CD14-positive monocyte (primary cell): Measurements from ENCODE around the gene POU2AF1. TPM values are rescaled to one million over a fixed set of nuclear protein-coding genes. Genes with fewer than 3 reads are reported as not detected.

Experiments used
- DNase-seq, 3 donors: peaks; one replicate each; pipeline ENCODE4 v3.0.0-alpha.2; 2011 to 2022
- H2AFZ ChIP-seq: 2 replicates; pipeline ENCODE4 v1.6.0; 2012; ENCODE audit warnings: mild to moderate bottlenecking, low read depth, low read length, inconsistent platforms; ENCODE audit not compliant: insufficient read depth, poor library complexity, severe bottlenecking
- H3K27ac ChIP-seq, 2 donors: 1 replicate in 1 of 2; 2 replicates in 1 of 2; pipeline ENCODE4 v1.5.1; 2012 to 2013; ENCODE audit warnings: low read length in 2 of 2, control low read depth in 1 of 2, inconsistent platforms in 1 of 2, low read depth in 1 of 2, mild to moderate bottlenecking in 1 of 2
- H3K27me3 ChIP-seq, 2 donors: one replicate each; pipeline versions ENCODE4 v1.6.0 to v1.6.1; 2011 to 2013; ENCODE audit warnings: low read length in 2 of 2; ENCODE audit not compliant: control insufficient read depth in 2 of 2, insufficient read depth in 2 of 2
- H3K36me3 ChIP-seq, 2 donors: replicated peaks in 1 of 2; 1 replicate in 1 of 2; 2 replicates in 1 of 2; pipeline versions ENCODE4 v1.5.1 to v1.6.1; 2012 to 2013; ENCODE audit warnings: low read length in 2 of 2, control low read depth in 1 of 2, inconsistent platforms in 1 of 2, mild to moderate bottlenecking in 1 of 2; ENCODE audit not compliant: insufficient read depth in 2 of 2, control insufficient read depth in 1 of 2
- H3K4me1 ChIP-seq, 2 donors: 1 replicate in 1 of 2; 2 replicates in 1 of 2; pipeline versions ENCODE4 v1.5.1 to v1.6.1; 2012 to 2013; ENCODE audit warnings: low read length in 2 of 2, control low read depth in 1 of 2, inconsistent platforms in 1 of 2, mild to moderate bottlenecking in 1 of 2, moderate library complexity in 1 of 2; ENCODE audit not compliant: insufficient read depth in 2 of 2, control insufficient read depth in 1 of 2
- H3K4me2 ChIP-seq: replicated peaks from 2 replicates; pipeline ENCODE3; 2012; ENCODE audit warnings: low read length, moderate library complexity, mild to moderate bottlenecking; ENCODE audit not compliant: poor library complexity, severe bottlenecking; ENCODE audit errors: extremely low read depth
- H3K4me3 ChIP-seq, 3 experiments: fragments of 200-600 bp in 1 of 3; sonication (generic) in 1 of 3; replicated peaks in 1 of 3; 1 replicate in 2 of 3; 2 replicates in 1 of 3; pipeline ENCODE4 v1.5.1; 2011 to 2013; ENCODE audit warnings: low read length in 3 of 3, mild to moderate bottlenecking in 3 of 3, control low read depth in 2 of 3, low read depth in 2 of 3, inconsistent platforms in 1 of 3, moderate library complexity in 1 of 3
- H3K79me2 ChIP-seq: 2 replicates; pipeline ENCODE4 v1.6.0; 2012; ENCODE audit warnings: mild to moderate bottlenecking, control low read depth, inconsistent platforms, low read length, moderate library complexity; ENCODE audit not compliant: insufficient read depth
- H3K9ac ChIP-seq: 2 replicates; pipeline ENCODE4 v1.6.0; 2017; ENCODE audit warnings: low read length, mild to moderate bottlenecking; ENCODE audit not compliant: insufficient read depth, poor library complexity, severe bottlenecking
- H3K9me3 ChIP-seq, 2 donors: replicated peaks in 1 of 2; 1 replicate in 1 of 2; 2 replicates in 1 of 2; pipeline versions ENCODE4 v1.5.1 to v1.6.1; 2012 to 2013; ENCODE audit warnings: low read length in 2 of 2, control low read depth in 1 of 2; ENCODE audit not compliant: control insufficient read depth in 1 of 2, insufficient read depth in 1 of 2
- H4K20me1 ChIP-seq: 2 replicates; pipeline ENCODE4 v1.6.0; 2012; ENCODE audit warnings: mild to moderate bottlenecking, low read length, control low read depth, moderate library complexity; ENCODE audit not compliant: insufficient read depth
- H3K27ac Mint-ChIP-seq, 7 donors: one replicate each; pipeline ENCODE4 v1.8.0; 2020; ENCODE audit warnings: mild to moderate bottlenecking in 7 of 7, mixed read lengths in 7 of 7, moderate library complexity in 6 of 7, inconsistent platforms in 2 of 7
- H3K27me3 Mint-ChIP-seq, 3 donors: one replicate each; pipeline ENCODE4 v1.8.0; 2021 to 2022; ENCODE audit warnings: low read depth in 3 of 3, mild to moderate bottlenecking in 3 of 3, mixed read lengths in 3 of 3, moderate library complexity in 3 of 3, inconsistent platforms in 1 of 3
- H3K36me3 Mint-ChIP-seq, 2 donors: one replicate each; pipeline ENCODE4 v1.8.0; 2020; ENCODE audit warnings: mixed read lengths in 2 of 2, inconsistent platforms in 1 of 2, mild to moderate bottlenecking in 1 of 2
- H3K4me1 Mint-ChIP-seq: one replicate; pipeline ENCODE4 v1.8.0; 2020; ENCODE audit warnings: mild to moderate bottlenecking, mixed read lengths
- H3K4me3 Mint-ChIP-seq, 2 donors: one replicate each; pipeline ENCODE4 v1.8.0; 2020; ENCODE audit warnings: mild to moderate bottlenecking in 2 of 2, mixed read lengths in 2 of 2, moderate library complexity in 1 of 2
- H3K9me3 Mint-ChIP-seq, 7 donors: one replicate each; pipeline ENCODE4 v1.8.0; 2020 to 2022; ENCODE audit warnings: mixed read lengths in 7 of 7, mild to moderate bottlenecking in 6 of 7, moderate library complexity in 6 of 7, inconsistent platforms in 2 of 7
- WGBS: methylation state at CpG from one replicate; pipeline ENCODE4 v1.1.5; 2013; ENCODE audit warnings: missing lambda C conversion rate; ENCODE audit not compliant: insufficient coverage; 5-methylcytosine and 5-hydroxymethylcytosine counted together
- intact Hi-C, 2 donors: fragments of 100-400 bp; cut with micrococcal nuclease; formaldehyde crosslinking; loops; one replicate each; pipeline versions ENCODE4 v1.15.0 to v1.15.1; 2023
- polyA plus RNA-seq, 3 donors: library from polyadenylated mRNA; depleted of rRNA in 1 of 3; unstranded in 2 of 3; stranded (reverse) in 1 of 3; fragments of 300-500 nt in 2 of 3; fragments of >200 nt in 1 of 3; fragmentation: Illumina TruSeq in 2 of 3; gene quantifications; 1 replicate in 2 of 3; 2 replicates in 1 of 3; pipeline ENCODE4 v1.2.3, GENCODE V29; 2012 to 2021
- TF ChIP-seq, protein P1 (sequence below): fragments of 200-600 bp; IDR thresholded peaks from one replicate; pipeline ENCODE4 v1.8.0; 2022; ENCODE audit warnings: antibody characterized with exemption, mild to moderate bottlenecking

Gene POU2AF1
- polyA plus RNA-seq, 3 donors, result 0.07 to 0.12 (median 0.09) TPM

DNA sequence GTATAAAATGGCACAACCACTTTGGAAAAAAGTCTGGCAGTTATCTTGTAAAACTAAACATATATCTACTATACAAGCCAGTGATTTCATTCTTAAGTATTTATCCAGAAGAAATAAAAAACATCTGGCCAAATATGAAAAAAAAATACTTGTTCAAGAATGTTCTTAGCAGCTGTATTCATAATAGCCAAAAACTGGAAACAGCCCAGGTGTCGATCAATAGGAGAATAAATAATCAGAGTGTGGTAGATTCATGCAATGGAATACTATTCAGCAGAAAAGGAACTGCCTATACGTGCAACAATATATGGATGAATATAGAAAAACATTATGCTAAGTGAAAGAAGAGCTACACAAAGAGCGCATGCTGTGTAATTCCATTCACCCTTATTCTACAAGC is 36.7 kb downstream of the POU2AF1 start:
- Mint-ChIP-seq H3K9me3 (peaks cover 0 to 5% (median 2%) of the 10 kb centered on the region in 7 donors), H3K4me3 (no peak overlapping the region), H3K27ac (no peak overlapping the region), H3K4me1 (no peaks in the 10 kb centered on the region), H3K27me3 (peaks cover 0 to 5% (median 1%) of the 10 kb centered on the region in 3 donors), H3K36me3 (no peaks in the 10 kb centered on the region)
- whole genome bisulfite sequencing, result no CpG with 5 or more reads among the region's 3 CpGs
- Histone ChIP-seq H3K27ac (no peak overlapping the region), H3K27me3 (no peaks in the 10 kb centered on the region), H4K20me1 (no peaks in the 10 kb centered on the region), H3K4me1 (no peaks in the 10 kb centered on the region), H3K79me2 (no peaks in the 10 kb centered on the region), H2AFZ (no peak overlapping the region), H3K36me3 (no peaks in the 10 kb centered on the region), H3K4me2 (no peak overlapping the region), H3K9ac (no peak overlapping the region), H3K9me3 (no peaks in the 10 kb centered on the region), H3K4me3 (no peak overlapping the region)
- TF ChIP-seq, protein P1, sequence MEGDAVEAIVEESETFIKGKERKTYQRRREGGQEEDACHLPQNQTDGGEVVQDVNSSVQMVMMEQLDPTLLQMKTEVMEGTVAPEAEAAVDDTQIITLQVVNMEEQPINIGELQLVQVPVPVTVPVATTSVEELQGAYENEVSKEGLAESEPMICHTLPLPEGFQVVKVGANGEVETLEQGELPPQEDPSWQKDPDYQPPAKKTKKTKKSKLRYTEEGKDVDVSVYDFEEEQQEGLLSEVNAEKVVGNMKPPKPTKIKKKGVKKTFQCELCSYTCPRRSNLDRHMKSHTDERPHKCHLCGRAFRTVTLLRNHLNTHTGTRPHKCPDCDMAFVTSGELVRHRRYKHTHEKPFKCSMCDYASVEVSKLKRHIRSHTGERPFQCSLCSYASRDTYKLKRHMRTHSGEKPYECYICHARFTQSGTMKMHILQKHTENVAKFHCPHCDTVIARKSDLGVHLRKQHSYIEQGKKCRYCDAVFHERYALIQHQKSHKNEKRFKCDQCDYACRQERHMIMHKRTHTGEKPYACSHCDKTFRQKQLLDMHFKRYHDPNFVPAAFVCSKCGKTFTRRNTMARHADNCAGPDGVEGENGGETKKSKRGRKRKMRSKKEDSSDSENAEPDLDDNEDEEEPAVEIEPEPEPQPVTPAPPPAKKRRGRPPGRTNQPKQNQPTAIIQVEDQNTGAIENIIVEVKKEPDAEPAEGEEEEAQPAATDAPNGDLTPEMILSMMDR, result no peak
- intact Hi-C loops, result no loop called here
- DNase-seq, result no peak

DNA sequence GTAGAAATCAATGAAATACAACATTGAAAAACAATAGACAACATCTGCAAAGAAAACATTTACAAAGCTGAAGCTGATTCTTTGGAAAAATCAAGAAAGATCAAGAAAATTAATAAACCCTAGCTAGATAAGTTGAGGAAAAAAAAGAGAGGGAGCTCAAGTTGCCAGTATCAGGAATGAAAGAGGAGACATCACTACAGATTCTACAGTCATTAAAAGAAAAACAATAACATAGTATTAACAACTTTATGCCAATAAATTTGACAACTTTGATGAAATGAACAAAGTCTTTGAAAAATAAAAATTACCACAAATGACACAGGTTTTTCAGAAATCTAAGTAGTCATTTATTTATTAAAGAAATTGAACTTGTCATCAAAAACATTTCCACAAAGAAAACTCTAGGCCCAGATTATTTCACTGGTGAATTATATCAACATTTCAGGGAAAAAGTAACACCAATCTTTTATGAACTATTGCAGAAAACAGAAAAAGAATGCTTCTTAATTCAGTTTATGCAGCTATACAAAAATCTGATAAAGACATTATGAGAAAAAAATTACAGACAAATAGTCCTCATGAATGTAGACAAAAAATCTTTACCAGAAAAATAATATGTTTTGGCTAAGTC is 39.2 kb downstream of the POU2AF1 start:
- Histone ChIP-seq H2AFZ (no peak overlapping the region), H3K4me2 (no peak overlapping the region), H3K27me3 (no peaks in the 10 kb centered on the region), H3K9me3 (no peaks in the 10 kb centered on the region), H4K20me1 (no peaks in the 10 kb centered on the region), H3K4me3 (no peak overlapping the region), H3K36me3 (no peaks in the 10 kb centered on the region), H3K4me1 (no peaks in the 10 kb centered on the region), H3K27ac (no peak overlapping the region), H3K9ac (no peak overlapping the region), H3K79me2 (no peaks in the 10 kb centered on the region)
- TF ChIP-seq, protein P1, result no peak
- DNase-seq, result no peak
- Mint-ChIP-seq H3K4me1 (no peaks in the 10 kb centered on the region), H3K9me3 (peaks cover 0 to 5% (median 2%) of the 10 kb centered on the region in 7 donors), H3K36me3 (no peaks in the 10 kb centered on the region), H3K27ac (no peak overlapping the region), H3K27me3 (peaks cover 0 to 5% (median 1%) of the 10 kb centered on the region in 3 donors), H3K4me3 (no peak overlapping the region)
- intact Hi-C loops, result no loop called here
